CD4-positive, alpha-beta T cell treated with Interferon gamma for 1 hour (primary cell): Measurements from ENCODE around the gene RAD54L.
A peak's percentile ranks its signal among the peaks of the same experiment; 100 is the strongest.
"Not testable (repeated sequence)": the region's sequence is repeated elsewhere in the genome, so short reads cannot be mapped to it uniquely, and the experiment has no call there.

Source experiments
- DNase-seq: peaks from one replicate; pipeline ENCODE4 v3.0.0-alpha.2; 2020

The RAD54L gene

DNA sequence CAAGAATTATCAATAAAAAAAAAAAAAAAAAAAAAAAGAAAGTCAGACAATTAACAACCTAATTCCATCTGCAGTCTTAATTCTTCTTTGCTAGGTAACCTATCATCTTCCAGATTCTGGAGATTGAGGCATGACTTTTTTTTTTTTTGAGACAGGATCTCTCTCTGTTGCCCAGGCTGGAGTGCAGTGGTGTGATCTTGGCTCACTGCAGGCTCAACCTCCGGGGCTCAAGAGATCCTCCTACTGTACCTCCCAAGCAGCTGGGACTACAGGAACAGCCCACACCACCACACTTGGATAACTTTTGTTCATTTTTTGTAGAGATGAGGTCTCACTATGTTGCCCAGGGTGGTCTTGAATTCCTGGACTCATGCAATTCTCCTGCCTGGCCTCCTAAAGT lies 4.6 kb upstream of the RAD54L start:
- no peak for DNase-seq

DNA sequence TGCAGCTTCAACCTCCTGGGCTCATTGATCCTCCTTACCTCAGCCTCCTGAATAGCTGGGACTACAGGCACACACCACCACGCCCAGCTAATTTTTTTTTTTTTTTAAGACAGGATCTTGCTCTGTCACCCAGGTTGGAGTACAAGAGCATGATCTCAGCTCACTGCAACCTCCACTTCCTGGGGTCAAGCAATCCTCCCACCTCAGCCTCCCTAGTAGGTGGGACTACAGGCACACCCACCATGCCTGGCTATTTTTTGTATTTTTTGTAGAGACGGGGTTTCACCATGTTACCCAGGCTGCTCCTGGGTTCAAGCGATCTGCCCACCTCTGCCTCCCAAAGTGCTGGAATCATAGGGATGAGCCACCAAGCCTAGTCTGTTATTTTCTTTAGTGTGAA lies 3.7 kb upstream of the RAD54L start:
- DNase-seq = not testable (repeated sequence)

DNA sequence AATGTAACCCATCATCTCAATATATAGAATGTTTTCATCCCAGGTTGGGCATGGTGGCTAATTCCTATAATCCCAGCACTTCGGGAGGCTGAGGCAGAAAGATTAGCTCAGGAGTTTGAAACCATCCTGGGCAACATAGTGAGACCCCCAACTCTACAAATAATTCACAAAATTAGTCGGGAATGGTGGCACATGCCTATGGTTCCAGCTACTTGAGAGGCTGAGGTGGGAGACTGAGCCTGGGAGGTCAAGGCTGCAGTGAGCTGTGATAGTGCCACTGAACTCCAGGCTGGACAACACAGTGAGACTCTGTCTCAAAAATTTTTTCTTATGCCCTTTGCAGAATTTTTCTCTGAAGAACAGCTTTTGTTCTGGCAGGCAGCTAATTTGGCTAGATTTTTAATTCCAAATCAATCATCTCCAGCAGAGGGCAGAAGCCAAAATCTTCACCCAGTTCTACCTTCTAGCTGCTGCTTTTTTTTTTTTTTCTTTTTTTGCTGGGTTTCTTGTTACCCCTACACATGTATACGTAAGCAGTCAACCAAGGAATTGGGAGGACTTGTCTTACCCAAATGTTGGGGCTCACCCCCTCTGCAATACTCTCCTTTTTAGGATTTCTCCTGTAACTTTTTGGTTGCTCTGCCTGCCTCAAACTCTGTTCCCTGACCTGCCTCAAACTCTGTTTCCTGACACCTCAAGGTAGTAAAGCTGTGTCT lies 2.7 kb upstream of the RAD54L start:
- DNase-seq = no peak

DNA sequence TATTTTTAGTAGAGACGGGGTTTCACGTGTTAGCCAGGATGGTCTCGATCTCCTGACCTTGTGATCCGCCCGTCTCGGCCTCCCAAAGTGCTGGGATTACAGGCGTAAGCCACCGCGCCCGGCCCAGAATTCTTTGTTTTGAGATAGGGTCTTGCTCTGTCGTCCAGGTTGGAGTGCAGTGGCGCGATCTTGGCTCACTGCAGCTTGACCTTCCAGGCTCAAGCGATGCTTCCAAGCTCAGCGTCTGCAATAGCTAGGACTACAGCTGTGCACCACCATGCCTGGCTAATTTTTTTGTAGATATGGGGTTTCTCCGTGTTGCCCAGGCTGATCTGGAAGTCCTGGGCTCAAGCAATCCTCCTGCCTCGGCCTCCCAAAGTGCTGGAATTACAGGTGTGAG lies 1.4 kb upstream of the RAD54L start:
- not testable (repeated sequence) for DNase-seq

DNA sequence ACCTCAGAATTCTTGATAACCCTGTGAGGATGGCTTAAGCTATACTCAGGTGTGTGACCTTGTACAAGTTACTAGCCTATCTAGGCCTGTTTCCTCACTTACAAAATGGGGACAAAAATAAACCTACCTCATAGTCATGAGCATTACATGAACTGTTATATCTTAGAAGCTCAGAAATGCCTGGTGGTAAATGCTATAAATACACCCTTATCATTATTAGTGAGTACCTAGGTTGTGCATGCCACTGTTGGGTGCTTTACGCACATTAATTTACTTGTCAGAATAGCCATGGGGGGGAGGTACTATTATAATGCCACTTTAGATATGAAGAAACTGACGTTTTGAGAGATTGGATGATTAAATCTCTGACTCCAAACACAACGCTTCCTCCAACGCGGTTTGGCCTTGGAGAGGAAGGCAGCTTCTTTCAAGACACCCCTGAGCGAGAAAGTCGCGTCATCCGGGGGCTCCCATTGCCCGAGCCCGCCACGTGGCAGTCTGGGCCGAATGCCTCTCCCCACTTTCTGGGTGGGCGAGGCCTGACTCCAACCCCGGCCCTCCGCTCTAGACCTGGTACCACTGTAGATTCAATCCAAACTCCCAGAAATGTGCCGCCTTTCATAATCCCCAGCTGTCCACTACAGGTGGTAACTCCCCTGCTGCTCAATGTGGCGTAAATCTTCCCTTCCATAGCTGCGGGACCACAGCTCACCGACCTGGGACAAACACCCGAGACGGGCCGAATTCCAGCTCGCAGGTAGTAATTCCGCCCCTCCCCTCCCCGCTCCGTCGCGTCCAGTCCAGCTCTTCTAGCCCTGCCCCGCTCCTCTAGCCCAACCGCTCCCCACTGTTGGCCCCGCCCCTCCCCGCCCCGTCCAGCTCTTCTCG lies 771 bp upstream of the RAD54L start:
- peak; percentile 28 for DNase-seq

DNA sequence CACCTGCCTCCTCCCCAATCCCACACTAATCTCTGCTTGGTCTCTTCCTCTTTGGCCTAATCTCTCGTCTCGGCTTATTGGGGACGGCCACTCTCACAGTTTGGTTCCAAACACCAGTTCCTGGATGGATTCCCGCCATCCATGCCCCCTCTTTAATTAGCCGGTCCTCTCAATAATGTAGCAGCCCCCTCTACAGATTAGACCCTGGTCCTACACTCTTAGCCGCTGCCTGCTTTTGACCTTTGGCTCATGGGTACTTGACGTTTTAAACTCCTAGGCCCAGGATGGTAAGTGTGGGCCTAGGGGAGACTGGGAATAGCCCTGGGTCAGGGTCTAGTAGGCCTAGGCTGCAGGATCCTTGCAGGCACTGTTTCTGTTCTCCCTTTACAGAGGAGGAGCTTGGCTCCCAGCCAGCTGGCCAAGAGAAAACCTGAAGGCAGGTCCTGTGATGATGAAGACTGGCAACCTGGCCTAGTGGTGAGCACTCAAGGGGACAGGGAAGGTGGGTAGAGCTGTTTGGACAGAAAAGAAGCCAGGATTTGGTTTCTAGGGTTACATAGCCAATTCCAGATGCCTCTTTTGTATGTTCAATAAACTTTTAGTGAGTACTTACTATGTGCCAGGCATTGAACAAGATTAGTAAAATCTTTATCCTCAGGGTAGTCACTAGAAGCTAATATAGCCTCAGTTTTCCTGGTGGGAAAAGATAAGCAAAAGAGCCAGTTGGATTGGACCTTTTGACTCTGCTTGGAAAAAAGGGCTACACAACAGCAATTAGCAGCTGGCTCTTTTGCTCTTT lies 758 bp downstream of the RAD54L start:
- no peak for DNase-seq

DNA sequence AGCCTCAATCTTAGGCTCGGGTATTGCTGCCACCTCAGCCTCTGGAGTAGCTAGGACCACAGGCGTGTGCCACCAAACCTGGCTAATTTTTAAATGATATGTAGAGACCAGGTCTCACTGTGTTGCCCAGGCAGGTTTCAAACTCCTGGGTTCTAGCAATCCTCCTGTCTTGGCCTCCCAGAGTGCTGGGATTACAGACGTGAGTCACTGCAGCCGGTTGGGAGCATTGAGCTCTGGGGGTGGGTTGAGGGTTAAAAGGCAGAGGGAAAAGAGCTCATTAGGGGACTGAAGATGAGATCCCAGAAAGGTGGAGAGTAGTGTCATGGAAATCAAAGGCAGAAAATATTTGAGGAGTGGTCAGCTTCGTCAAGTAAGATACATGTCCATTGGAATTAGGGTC lies 7.1 kb downstream of the RAD54L start:
- no peak for DNase-seq

DNA sequence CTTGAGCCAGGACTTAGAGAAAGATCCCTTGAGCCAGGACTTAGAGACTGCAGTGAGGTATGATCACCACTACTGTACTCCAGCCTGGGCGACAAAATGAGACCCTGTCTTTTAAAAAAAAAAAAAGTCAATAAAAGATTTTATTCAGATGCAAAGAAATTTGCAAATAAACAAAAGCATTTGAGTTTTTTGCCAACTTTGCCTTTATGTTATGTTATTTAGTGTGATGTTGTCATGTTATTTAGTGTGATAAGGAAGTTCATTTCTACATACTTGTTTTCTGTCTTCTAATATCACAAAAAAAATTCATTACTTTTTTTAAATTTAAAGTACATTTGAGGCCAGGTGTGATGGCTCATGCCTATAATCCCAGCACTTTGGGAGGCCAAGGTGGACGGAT lies 9.0 kb downstream of the RAD54L start:
- no peak for DNase-seq

DNA sequence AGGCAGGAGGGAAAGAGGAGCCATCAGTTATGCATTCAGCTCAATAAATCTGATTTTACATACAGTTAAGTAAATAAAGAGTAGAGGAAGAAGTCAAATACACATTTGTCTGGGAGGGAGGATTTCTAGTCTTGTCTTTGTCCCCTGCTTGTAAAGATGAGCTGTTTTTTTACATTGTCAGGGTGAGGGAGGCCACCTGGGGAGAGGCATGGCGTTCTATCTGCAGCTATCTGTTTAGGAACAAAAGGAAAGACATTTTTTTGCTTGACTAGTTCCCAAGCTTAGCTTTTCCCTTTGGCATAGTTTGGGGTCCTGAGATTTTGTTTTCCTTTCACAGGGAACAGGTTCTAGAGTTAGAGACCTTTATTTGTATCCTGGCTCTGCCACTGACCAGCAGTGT lies 14.9 kb downstream of the RAD54L start:
- DNase-seq = no peak

DNA sequence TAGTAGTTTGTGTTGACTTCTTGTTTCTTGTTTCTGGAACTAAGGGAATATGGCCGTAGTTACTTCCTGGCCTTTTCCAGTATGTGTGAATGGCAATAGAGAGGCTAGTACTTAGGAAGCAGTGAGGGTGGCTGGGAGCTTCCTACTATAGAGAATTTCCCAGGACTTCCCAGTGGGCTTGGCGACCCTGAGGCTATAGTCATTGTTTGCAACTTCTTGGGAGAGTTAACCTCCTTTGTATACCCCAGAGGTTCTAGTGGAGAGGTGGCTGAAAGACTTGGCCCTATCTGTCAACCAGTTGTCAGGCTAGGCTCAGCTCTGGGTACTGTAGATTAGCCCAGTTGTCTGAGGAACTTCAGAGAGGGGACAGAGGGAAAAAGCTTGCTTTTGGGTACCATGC lies 15.6 kb downstream of the RAD54L start:
- DNase-seq = no peak

DNA sequence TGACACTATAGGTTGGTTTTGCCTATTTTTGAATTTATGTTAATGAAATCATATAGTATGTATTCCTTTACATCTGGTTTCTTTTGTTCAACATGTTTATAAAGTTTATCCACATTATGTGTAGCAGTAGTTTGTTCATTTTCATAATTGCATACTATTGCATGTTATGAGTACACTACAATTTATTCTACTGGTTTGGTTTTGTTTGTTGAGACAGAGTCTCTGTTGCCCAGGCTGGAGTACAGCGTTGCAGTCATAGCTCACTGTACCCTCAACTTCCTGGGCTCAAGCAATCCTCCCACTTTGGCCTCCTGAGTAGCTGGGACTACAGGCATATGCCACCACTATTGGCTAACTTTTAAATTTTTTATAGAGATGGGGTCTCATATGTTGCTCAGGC lies 21.0 kb downstream of the RAD54L start:
- no peak for DNase-seq

DNA sequence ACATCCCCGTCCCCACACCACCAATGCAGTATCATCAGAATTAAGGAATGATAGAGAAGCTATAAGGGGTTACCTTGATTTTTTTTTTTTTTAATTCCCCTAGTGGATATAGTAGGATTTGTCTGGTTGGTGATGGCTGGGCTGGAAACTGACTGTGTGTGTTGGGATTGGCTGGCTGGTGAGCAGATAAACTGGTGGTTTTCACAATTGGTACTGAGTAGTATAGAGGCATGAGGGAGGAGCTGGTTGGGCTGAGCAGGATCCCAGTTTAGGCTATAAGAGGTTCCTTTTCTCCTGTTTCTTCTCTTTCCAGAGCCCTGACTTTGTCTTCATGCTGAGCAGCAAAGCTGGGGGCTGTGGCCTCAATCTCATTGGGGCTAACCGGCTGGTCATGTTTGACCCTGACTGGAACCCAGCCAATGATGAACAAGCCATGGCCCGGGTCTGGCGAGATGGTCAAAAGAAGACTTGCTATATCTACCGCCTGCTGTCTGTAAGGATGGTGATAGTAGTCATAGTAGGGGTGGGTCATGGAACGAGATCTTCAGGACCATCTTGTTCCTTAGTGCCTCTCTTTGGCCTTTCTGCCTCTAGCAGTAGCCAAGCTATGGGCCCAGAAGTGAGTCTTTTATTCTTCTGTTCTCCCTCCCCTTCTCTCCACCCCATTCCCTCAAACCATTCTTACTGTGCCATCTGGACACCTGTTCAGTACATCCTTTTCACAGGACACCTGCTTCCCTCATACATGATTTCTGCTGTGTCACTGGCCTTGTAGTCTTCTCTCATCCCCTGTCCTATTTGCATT lies 26.9 kb downstream of the RAD54L start:
- DNase-seq = no peak

DNA sequence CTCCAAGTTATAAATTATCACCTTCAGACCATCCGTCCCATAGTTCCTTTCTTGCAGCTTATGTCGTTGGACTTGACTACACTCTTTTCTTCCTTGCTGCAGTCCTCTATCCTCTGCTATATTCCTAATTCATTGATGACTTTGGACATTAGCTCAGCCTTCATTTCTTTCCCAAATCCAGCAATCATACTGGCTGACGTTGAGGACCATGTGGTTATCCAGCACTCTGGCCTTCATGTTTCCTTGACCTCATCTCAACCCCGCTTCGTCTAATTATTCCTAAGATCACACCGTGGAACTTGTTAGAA lies 27.4 kb downstream of the RAD54L start:
- no peak for DNase-seq

DNA sequence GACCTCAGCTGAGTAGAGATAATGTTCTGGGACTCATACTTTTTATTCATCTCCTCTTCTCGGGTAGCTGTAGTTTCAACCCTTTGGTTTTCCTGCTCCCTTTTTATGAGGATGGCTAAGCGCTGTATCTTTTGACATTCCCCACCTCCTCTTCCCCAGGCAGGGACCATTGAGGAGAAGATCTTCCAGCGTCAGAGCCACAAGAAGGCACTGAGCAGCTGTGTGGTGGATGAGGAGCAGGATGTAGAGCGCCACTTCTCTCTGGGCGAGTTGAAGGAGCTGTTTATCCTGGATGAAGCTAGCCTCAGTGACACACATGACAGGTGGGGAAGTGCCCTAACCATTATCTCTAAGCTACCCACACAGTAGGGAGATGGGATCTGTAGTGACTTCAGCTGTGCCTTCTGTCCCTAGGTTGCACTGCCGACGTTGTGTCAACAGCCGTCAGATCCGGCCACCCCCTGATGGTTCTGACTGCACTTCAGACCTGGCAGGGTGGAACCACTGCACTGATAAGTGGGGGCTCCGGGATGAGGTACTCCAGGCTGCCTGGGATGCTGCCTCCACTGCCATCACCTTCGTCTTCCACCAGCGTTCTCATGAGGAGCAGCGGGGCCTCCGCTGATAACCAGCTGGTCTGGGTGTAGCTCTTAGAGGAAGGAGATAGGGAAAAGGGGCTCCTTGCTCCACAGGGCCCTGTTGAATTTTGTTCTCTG lies 30.3 kb downstream of the RAD54L start:
- DNase-seq = no peak

DNA sequence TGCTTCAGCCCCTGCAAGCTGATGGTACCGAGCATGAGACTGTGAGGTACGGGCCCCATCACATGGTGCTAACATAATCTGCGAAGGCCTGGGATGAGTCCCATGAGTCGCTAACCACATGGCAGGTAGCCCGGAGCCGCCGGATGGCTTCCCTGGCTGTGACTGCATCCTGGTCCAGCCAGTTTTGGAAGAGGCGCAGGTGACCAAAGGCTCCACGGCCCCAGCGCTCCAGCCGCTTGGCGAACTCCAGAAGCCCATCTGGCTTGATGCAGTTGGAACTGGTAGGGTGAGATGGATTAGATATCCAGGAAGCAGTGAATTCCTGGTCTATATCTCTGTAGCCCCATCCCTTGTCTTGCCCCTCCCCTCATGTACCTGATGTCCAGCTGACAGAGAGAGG lies 31.2 kb downstream of the RAD54L start:
- no peak for DNase-seq

DNA sequence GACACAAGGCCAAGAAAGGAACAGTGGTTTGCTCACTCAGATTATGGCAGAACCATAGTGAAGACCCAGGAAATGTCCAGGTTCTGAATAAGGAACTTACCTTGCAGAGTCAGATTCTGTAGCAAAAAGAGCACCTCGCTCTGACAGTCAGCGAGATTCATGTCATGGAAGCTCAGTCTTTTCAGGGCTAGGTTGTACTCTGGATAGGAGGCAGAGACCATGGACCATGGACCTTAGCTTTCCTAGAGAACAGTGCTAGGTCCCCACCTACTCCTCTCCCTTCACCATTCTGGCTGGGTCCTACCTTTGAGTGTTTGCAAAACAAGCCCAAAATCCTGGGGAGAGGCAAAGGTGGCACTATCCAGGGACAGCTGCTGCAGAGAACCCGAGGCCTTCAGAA lies 32.5 kb downstream of the RAD54L start:
- no peak for DNase-seq

DNA sequence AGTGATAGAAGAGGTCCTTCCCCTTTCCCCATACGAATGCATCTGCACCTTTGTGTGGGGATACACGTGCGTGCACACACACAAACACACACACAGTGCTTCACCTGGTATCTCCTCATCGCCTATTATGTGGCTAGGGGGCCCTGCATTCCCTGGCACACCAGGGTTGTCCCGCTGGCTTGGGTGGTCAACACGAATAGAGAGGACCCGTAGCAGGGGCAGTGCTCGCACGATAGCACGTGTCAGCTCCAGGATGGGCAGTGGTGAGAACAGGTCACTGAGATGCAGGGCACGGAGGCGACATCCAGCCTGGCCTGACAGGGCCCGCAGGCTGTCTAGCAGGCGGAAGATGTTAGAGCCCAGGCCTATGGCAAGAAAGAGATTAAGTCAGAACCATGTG lies 33.5 kb downstream of the RAD54L start:
- DNase-seq = no peak

DNA sequence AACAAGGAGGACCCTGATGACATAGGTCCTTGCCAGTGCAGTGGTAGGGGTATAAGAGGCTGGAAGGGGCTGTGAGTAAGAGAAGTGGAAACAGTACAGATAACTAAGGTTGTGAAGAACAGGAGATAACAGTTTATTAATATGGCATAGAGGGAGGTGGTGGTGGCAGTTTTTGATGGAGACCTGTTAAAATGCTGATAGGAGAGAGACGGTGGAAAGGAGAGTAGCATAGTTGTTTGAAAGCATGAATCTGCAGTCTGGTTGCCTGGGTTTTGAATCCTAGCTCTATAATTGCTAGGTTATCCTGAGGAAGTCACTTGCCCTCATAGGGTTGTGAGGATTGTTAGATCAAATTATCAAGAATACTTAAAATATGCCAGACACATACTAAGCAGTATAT lies 36.5 kb downstream of the RAD54L start:
- DNase-seq = no peak

DNA sequence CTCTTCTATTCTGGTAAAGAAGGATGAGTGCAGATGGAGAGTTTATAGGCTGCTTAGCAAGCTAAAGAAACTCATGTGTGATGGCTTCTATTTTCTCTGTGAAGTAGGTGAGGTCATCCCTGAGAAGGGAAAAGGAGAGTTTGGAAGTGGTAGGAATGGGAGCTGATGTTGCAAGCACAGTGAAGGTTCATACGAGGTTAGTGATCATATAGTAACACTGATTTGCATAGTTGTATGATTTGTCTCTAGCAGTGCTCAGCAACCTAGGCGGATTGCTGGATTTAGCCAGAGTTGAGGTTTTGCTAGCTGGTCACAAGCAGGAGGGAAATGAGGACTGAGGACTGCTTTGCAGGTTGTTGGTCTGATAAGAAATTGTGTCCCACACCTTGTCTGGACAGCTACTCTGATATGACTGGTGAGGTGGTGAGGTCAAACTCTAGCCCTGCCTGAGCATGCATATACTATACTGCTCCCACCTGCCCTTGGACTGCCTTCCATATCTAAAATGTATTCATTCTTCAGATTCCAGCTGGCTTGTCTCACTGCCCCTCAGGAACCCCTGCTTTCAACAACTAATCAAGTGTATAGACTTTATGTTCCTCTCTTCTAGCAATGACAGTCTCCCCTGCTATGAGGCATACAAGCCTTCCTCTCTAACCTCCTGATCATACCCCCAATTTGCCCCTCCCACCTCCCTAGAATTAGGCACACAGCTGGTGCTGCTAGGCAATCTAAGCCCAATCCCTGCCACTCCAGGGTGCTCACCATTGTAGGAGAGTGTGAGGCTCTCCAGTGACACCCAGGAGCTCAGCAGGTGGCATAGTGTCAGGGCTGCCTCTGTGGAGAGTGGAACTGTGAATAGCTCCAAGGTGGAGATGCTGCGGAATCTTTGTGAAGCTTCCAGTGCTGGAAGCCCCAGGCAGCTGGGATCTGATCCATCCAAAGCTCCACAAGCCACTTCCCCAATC lies 37.3 kb downstream of the RAD54L start:
- no peak for DNase-seq

DNA sequence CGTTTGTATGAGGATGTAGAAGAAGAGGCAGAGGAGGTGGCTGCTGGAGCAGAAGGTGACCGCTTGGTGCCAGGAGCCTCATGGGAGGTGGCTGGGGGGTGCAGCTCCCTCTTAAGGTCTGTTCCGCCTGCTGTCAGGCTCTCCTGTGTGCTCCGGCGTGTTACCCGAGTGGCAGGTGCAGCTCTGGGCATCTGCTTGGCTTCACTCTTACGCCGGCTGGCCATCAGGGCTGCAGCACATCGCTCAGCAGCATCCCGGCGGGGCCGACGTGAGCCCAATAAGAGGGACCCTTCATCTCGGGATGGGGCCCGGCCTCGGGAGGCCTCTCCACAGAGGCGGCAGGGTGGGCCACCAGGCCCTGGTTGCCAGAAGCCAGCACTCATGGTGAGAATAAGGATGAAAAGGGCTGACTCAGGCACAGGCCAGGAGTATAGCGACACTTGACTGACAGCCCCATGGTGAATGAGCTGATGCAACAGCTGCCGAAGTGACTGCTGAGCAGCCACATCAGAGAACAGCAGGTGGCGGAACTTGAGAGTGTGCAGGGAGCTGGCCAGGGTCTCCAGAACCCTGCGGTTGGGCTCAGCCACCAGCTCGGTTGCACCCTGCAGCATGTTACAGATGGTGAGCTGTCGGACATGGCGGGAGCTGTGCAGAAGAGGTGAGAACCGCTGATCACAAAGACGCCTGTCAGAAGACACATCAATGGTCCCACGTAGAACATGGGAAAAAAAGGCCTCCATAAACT lies 38.3 kb downstream of the RAD54L start:
- no peak for DNase-seq
